Heart left ventricle (tissue), 13 donors: Measurements from ENCODE around the gene SLC22A14.

Experiments
- CTCF ChIP-seq, 12 donors: fragments of 200-600 bp; sonication (generic) in 4 of 12; IDR thresholded peaks; one replicate each; pipeline versions ENCODE4 v1.5.0 to v1.8.0; 2018 to 2022; ENCODE audit warnings: antibody characterized with exemption in 12 of 12, mild to moderate bottlenecking in 5 of 12
- POLR2A ChIP-seq, 2 donors: fragments of 450-650 bp; IDR thresholded peaks; one replicate each; pipeline ENCODE4 v1.6.1; 2017; ENCODE audit warnings: antibody characterized with exemption in 2 of 2, mild to moderate bottlenecking in 2 of 2, moderate library complexity in 2 of 2
- donor health status: ischemic (EF 13 %, LVEDD 7.1; RV severe dilation, severe dysfunction).
- donor health status: DM: no; HTN: yes; CAD: no.
- donor health status: DM: no; HTN: no; CAD: no.
- donor health status: ischemic (EF 25% LVEDD 6.9; RV normal size, moderate dysfunction).
- donor health status: ischemic (EF 25% LVEDD 5.7; RV mildly dilated, moderate dysfunction).
- donor health status: ischemic (EF 35%, LVEDD 5.7; RV mildly dilated, moderate dysfunction).
- donor health status: nonischemic (EF 11% LVEDD 7.7; RV severe dilation, severe dysfunction).
- donor health status: DM: yes; HTN: yes; CAD: no.
- donor health status: PGD.
- donor health status: ischemic (EF 29% LVEDD 5.4; RV normal size, mild dysfunction).
- donor health status: nonischemic (EF 23%, LVEDD 6.1; RV moderate dilation, normal function).

- TF ChIP-seq CTCF (IDR thresholded peaks at IDR 0.05): no peak
- no peak for TF ChIP-seq POLR2A (IDR thresholded peaks at IDR 0.05)
Measured at GRCh38 chr3:38349684-38350359, 67.7 kb downstream of the SLC22A14 start.
